WTC11 (cell line): ENCODE data around the gene ZNF585A. TPM values are rescaled to one million over a fixed set of nuclear protein-coding genes. Genes with fewer than 3 reads are reported as not detected.
"Not testable (repeated sequence)": the region's sequence is repeated elsewhere in the genome, so short reads cannot be mapped to it uniquely, and the experiment has no call there.

Experiments
- ATAC-seq: fragments of 200-7000 bp; cut with Tn5 transposase; 2 replicates; pipeline ENCODE4 v1.10.0; 2021; ENCODE audit warnings: mild to moderate bottlenecking, moderate library complexity
- CTCF ChIA-PET: fragments of 300-600 bp; sonication (Branson Sonifier 250); formaldehyde crosslinking; loops from one replicate; lab custom pipeline; 2021; ENCODE audit warnings: antibody characterized with exemption; lab: Charles Lee
- POLR2A ChIA-PET: fragments of 350-600 bp; sonication (Branson Sonifier 250); formaldehyde crosslinking; loops from one replicate; lab custom pipeline; 2021; ENCODE audit warnings: antibody characterized with exemption; lab: Charles Lee
- DNase-seq: peaks from one replicate; pipeline ENCODE4 v3.0.0; 2021; ENCODE audit warnings: low spot score
- H3K27ac Mint-ChIP-seq: 2 replicates; pipeline ENCODE4 v1.8.0; 2021; ENCODE audit warnings: mixed read lengths
- H3K27me3 Mint-ChIP-seq: 2 replicates; pipeline ENCODE4 v1.8.0; 2021; ENCODE audit warnings: low read depth, mild to moderate bottlenecking, moderate library complexity, mixed read lengths
- H3K36me3 Mint-ChIP-seq: 2 replicates; pipeline ENCODE4 v1.8.0; 2021; ENCODE audit warnings: mixed read lengths
- H3K4me1 Mint-ChIP-seq: 2 replicates; pipeline ENCODE4 v1.8.0; 2022; ENCODE audit warnings: mixed read lengths
- H3K4me3 Mint-ChIP-seq: 2 replicates; pipeline ENCODE4 v1.8.0; 2021; ENCODE audit warnings: mild to moderate bottlenecking, moderate library complexity, mixed read lengths
- H3K9me3 Mint-ChIP-seq: 2 replicates; pipeline ENCODE4 v1.8.0; 2021; ENCODE audit warnings: mixed read lengths
- HMGA2 ChIP-seq: fragments of 250-450 bp; sonication (Bioruptor Pico); IDR thresholded peaks from 2 replicates; pipeline ENCODE4 v1.4.0; 2021; ENCODE audit warnings: mild to moderate bottlenecking, moderate library complexity
- IRF2 ChIP-seq: sonication (generic); formaldehyde crosslinking; IDR thresholded peaks from 2 replicates; pipeline ENCODE4 v1.8.0; 2022; ENCODE audit warnings: low read depth, missing genetic modification reagents, borderline replicate concordance
- NR1H2 ChIP-seq: sonication (generic); formaldehyde crosslinking; IDR thresholded peaks from 2 replicates; pipeline ENCODE4 v1.9.0; 2021; ENCODE audit warnings: mild to moderate bottlenecking, moderate library complexity, missing genetic modification reagents
- NR3C1 ChIP-seq: sonication (generic); formaldehyde crosslinking; conservative IDR thresholded peaks from 2 replicates; pipeline ENCODE4 v1.8.1; 2023; ENCODE audit warnings: low read depth, mild to moderate bottlenecking, missing genetic modification reagents
- total RNA-seq: library from RNA; stranded (reverse); gene quantifications from 3 replicates; pipeline ENCODE4 v1.2.3, GENCODE V29; 2021
- TF ChIP-seq, protein P1 (sequence below): sonication (generic); formaldehyde crosslinking; IDR thresholded peaks from 2 replicates; pipeline ENCODE4 v1.8.0; 2023; ENCODE audit warnings: mild to moderate bottlenecking, missing genetic modification reagents
- TF ChIP-seq, protein P2 (sequence below): sonication (generic); formaldehyde crosslinking; IDR thresholded peaks from 2 replicates; pipeline ENCODE4 v1.8.1; 2022; ENCODE audit warnings: low read depth, mild to moderate bottlenecking, moderate library complexity, missing genetic modification reagents, borderline replicate concordance
- TF ChIP-seq, protein P3 (sequence below): sonication (generic); formaldehyde crosslinking; IDR thresholded peaks from 2 replicates; pipeline ENCODE4 v1.8.1; 2023; ENCODE audit warnings: mild to moderate bottlenecking, moderate library complexity, missing genetic modification reagents
- TF ChIP-seq, protein P4 (sequence below): fragments of 250-450 bp; sonication (Bioruptor Pico); IDR thresholded peaks from 2 replicates; pipeline ENCODE4 v2.1.2; 2022; ENCODE audit warnings: mild to moderate bottlenecking, moderate library complexity

Gene ZNF585A
- total RNA-seq, 1 experiment from 2014 or later: 18.2 TPM

DNA sequence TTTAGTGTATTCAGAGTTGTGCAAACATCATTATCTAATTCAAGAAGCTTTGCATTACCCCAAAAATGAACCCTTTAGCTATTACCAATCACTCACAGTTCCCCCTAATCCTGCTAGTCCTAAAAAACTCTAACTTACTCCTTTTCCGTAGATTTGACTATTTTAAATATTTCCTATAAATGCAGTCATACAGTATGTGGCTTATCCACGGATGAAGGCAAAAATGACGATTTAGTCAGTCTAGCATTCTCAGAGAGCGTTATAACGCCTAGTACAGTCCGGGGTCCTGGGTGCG lies 44.9 kb upstream of the ZNF585A start:
- Mint-ChIP-seq H3K9me3 (peaks cover 5% of the 10 kb centered on the region; the same call in 1 of the 2 replicates), H3K27me3 (0 out of 2 replicates have a peak, but pooled peaks cover 4% of the 10 kb centered on the region), H3K4me3 (peak overlapping the region; percentile 98), H3K4me1 (peaks cover 9% of the 10 kb centered on the region), H3K36me3 (peaks cover 3% of the 10 kb centered on the region; the same call in 1 of the 2 replicates), H3K27ac (peak overlapping the region; percentile 99; the same call in 1 of the 2 replicates)
- no peak for ATAC-seq
- TF ChIP-seq, protein P1, sequence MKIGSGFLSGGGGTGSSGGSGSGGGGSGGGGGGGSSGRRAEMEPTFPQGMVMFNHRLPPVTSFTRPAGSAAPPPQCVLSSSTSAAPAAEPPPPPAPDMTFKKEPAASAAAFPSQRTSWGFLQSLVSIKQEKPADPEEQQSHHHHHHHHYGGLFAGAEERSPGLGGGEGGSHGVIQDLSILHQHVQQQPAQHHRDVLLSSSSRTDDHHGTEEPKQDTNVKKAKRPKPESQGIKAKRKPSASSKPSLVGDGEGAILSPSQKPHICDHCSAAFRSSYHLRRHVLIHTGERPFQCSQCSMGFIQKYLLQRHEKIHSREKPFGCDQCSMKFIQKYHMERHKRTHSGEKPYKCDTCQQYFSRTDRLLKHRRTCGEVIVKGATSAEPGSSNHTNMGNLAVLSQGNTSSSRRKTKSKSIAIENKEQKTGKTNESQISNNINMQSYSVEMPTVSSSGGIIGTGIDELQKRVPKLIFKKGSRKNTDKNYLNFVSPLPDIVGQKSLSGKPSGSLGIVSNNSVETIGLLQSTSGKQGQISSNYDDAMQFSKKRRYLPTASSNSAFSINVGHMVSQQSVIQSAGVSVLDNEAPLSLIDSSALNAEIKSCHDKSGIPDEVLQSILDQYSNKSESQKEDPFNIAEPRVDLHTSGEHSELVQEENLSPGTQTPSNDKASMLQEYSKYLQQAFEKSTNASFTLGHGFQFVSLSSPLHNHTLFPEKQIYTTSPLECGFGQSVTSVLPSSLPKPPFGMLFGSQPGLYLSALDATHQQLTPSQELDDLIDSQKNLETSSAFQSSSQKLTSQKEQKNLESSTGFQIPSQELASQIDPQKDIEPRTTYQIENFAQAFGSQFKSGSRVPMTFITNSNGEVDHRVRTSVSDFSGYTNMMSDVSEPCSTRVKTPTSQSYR: no peak
- TF ChIP-seq IRF2 (CRISPR knock-in tag) (no peak), NR1H2 (CRISPR knock-in tag) (no peak), NR3C1 (CRISPR knock-in tag) (no peak)
- TF ChIP-seq, protein P2, sequence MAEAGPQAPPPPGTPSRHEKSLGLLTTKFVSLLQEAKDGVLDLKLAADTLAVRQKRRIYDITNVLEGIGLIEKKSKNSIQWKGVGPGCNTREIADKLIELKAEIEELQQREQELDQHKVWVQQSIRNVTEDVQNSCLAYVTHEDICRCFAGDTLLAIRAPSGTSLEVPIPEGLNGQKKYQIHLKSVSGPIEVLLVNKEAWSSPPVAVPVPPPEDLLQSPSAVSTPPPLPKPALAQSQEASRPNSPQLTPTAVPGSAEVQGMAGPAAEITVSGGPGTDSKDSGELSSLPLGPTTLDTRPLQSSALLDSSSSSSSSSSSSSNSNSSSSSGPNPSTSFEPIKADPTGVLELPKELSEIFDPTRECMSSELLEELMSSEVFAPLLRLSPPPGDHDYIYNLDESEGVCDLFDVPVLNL: no peak
- DNase-seq: no peak
- POLR2A ChIA-PET: interaction anchor here (1.0 to 1.1 kb wide), 2 partner anchors 244 to 377 kb away, joined by 3 read pairs; partner anchors contain the start of genes ZNF540 and ZNF571
- CTCF ChIA-PET: interaction anchor here (1.3 kb wide), 1 partner anchor 250 kb away, joined by 6 read pairs; the partner anchor contains the start of gene ZNF569

DNA sequence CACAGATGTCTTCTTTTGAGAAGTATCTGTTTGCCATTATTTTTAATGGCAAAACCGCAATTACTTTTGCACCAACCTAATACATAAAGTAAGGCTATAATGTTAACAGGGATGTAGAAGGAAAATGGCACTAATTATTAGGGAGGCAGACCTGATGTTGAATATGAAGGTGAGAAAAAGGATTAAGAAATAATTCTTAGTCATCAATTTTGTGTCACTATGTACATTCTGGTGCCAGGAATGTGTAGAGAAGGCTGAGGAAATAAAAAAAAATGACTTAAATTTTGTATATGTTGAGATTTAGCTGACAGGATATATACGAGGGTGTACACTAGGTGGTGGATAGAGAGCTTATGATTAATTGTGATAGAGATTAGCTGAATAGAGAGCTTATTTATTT lies 25.3 kb upstream of the ZNF585A start:
- ChIA-PET POLR2A (no interaction called here), CTCF (interaction anchor here (0.6 kb wide), 1 partner anchor 1060 kb away, joined by 3 read pairs; no protein-coding TSS in a partner anchor)
- Mint-ChIP-seq H3K9me3 (peaks cover 8% of the 10 kb centered on the region), H3K4me3 (no peak overlapping the region), H3K4me1 (no peaks in the 10 kb centered on the region), H3K36me3 (peaks cover 34% of the 10 kb centered on the region), H3K27me3 (no peaks in the 10 kb centered on the region), H3K27ac (no peak overlapping the region)
- DNase-seq: no peak
- ATAC-seq: no peak
- TF ChIP-seq, protein P3, sequence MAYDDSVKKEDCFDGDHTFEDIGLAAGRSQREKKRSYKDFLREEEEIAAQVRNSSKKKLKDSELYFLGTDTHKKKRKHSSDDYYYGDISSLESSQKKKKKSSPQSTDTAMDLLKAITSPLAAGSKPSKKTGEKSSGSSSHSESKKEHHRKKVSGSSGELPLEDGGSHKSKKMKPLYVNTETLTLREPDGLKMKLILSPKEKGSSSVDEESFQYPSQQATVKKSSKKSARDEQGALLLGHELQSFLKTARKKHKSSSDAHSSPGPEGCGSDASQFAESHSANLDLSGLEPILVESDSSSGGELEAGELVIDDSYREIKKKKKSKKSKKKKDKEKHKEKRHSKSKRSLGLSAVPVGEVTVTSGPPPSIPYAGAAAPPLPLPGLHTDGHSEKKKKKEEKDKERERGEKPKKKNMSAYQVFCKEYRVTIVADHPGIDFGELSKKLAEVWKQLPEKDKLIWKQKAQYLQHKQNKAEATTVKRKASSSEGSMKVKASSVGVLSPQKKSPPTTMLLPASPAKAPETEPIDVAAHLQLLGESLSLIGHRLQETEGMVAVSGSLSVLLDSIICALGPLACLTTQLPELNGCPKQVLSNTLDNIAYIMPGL (CRISPR knock-in tag): no peak
- no peak for TF ChIP-seq NR1H2 (CRISPR knock-in tag)
- TF ChIP-seq, protein P4, sequence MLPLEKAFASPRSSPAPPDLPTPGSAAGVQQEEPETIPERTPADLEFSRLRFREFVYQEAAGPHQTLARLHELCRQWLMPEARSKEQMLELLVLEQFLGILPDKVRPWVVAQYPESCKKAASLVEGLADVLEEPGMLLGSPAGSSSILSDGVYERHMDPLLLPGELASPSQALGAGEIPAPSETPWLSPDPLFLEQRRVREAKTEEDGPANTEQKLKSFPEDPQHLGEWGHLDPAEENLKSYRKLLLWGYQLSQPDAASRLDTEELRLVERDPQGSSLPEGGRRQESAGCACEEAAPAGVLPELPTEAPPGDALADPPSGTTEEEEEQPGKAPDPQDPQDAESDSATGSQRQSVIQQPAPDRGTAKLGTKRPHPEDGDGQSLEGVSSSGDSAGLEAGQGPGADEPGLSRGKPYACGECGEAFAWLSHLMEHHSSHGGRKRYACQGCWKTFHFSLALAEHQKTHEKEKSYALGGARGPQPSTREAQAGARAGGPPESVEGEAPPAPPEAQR: no peak
- no peak for TF ChIP-seq HMGA2 (CRISPR knock-in tag)

DNA sequence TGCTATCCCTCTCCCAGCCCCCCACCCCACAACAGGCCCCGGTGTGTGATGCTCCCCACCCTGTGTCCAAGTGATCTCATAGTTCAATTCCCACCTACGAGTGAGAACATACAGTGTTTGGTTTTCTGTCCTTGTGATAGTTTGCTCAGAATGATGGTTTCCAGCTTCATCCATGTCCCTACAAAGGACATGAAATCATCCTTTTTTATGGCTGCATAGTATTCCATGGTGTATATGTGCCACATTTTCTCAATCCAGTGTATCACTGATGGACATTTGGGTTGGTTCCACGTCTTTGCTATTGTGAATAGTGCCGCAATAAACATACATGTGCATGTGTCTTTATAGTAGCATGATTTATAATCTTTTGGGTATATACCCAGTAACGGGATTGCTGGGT lies 24.6 kb upstream of the ZNF585A start:
- CTCF ChIA-PET, H3K9me3 Mint-ChIP-seq, H3K27ac Mint-ChIP-seq, ATAC-seq, H3K4me1 Mint-ChIP-seq, DNase-seq, H3K4me3 Mint-ChIP-seq, H3K27me3 Mint-ChIP-seq, POLR2A ChIA-PET: not testable (repeated sequence)
- H3K36me3 Mint-ChIP-seq: peaks cover 35% of the 10 kb centered on the region

DNA sequence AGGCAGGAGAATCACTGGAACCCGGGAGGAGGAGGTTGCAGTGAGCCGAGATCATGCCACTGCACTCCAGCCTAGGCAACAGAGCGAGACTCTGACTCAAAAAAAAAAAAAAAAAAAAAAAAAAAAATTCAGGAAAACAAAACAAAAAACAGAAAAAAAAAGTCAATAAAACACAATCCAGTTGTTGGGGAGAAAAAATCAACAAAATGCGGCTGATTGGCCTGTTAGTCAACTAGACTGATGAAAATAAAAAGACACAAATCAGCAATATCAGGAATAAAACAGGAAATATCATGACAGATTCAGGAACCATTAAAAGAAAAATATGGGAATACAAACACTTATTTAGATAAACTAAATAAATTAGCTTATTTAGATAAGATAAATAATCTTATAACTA lies 22.8 kb upstream of the ZNF585A start:
- H3K9me3 Mint-ChIP-seq: peaks cover 12% of the 10 kb centered on the region
- ATAC-seq, H3K27ac Mint-ChIP-seq, CTCF ChIA-PET, H3K4me1 Mint-ChIP-seq, H3K4me3 Mint-ChIP-seq, POLR2A ChIA-PET, H3K27me3 Mint-ChIP-seq, DNase-seq: not testable (repeated sequence)
- peaks cover 44% of the 10 kb centered on the region for H3K36me3 Mint-ChIP-seq

DNA sequence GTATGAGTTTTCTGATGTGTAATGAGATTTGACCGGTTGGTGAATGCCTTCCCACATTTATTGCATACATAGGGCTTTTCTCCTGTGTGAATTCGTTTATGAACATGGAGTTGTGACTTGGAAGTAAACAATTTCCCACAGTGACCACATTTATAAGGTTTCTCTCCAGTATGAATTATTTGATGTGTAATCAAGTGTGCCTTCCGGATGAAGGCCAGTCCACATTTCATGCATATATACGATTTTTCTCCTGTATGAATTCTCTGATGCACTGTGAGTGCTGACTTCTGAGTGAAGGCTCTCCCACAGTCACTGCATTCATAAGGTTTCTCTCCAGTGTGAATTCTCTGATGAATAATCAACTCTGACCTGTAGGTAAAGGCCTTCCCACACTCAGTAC lies 13.6 kb upstream of the ZNF585A start:
- CTCF ChIA-PET, H3K4me3 Mint-ChIP-seq, DNase-seq, H3K27ac Mint-ChIP-seq, H3K27me3 Mint-ChIP-seq, ATAC-seq, POLR2A ChIA-PET, H3K4me1 Mint-ChIP-seq: not testable (repeated sequence)
- peaks cover 79% of the 10 kb centered on the region for H3K36me3 Mint-ChIP-seq
- H3K9me3 Mint-ChIP-seq: peaks cover 56% of the 10 kb centered on the region
